ENCODE data around the gene MYO3A.
"Not testable (repeated sequence)": the region's sequence is repeated elsewhere in the genome, so short reads cannot be mapped to it uniquely, and the experiment has no call there.

Gene MYO3A

GRCh38 chr10:25974897-25975459 lies 40.9 kb downstream of the MYO3A start:
- DNase-seq (ENCODE audit: low spot score) = no peak

- no peak for DNase-seq (ENCODE audit: low spot score)
These were observed 44.7 kb downstream of the MYO3A start for GRCh38 chr10:25978771-25979170.

DNA sequence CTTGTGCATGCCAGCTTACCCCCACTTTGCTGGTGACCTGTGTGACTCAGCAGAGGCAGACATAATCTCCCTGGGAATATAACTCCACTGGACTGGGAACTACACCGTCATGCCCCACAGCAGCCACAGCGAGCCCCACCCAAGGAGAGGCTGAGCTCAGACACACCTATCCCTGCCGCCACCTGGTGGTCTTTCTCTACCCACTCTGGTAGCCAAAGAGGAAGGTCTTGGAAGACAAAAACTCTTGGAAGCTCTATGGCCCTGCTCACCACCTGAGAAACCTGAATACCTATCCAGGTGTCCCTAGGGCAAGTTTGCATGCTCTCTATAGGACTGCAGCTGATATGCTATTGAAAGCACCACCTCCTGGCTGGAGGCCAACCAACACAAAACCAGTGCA lies 48.1 kb downstream of the MYO3A start:
- no peak for DNase-seq (ENCODE audit: low spot score)

- no peak for DNase-seq (ENCODE audit: low spot score)
These were observed 54.6 kb downstream of the MYO3A start for GRCh38 chr10:25988583-25988982.

- DNase-seq (ENCODE audit: low spot score) = no peak
These were observed 55.9 kb downstream of the MYO3A start for GRCh38 chr10:25989951-25990350.

DNA sequence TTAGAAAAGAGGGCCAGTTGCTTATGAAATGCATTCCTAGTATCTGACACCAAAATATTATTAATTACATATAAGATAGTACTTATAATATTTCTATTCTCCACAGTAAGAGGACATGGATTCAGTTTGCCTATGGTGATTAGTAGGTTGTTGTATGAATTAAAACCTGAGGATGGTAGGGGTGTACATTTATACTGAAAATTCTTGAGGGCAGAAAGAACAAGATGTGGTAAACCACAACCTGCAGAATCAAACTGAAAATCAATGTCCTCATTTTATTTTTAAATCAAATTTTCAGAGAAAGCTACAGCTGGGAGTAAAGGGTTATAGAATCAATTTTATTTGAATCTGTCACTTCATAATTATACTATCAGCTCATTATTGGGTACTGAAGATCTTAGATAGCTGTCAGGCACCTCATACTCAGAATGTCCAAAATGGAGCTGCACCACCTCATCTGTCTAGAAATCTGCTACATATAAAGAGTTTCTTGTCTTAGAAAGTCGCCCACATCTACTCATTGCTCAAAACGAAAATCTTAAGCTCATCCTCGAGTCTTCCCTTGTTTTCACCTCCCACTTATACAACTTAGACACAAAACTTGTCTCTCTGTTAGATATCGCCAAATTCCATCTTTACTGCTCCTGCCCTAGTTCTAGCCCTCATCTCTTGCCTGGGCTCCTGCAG lies 65.4 kb downstream of the MYO3A start:
- DNase-seq (ENCODE audit: low spot score) = no peak

DNA sequence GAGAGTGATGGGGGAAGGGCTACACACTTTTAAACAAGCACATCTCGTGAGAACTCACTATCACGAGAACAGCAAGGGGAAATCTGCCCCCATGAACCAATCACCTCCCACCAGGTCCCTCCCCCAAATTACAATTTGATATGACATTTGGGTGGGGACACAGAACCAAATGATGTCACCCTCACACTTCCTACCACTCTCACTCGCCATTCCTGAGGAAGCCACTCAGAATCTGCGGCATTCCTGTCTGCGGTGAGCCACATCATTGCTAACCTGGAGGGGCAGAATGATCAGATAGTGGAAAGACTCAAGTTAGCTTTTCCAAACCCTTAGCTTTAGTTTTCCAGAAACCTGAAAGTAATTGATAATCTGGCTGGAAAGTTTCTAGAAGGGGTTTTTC lies 66.9 kb downstream of the MYO3A start:
- no peak for DNase-seq (ENCODE audit: low spot score)

- DNase-seq (ENCODE audit: low spot score) = not testable (repeated sequence)
These were observed 68.4 kb downstream of the MYO3A start for GRCh38 chr10:26002466-26002865.

DNA sequence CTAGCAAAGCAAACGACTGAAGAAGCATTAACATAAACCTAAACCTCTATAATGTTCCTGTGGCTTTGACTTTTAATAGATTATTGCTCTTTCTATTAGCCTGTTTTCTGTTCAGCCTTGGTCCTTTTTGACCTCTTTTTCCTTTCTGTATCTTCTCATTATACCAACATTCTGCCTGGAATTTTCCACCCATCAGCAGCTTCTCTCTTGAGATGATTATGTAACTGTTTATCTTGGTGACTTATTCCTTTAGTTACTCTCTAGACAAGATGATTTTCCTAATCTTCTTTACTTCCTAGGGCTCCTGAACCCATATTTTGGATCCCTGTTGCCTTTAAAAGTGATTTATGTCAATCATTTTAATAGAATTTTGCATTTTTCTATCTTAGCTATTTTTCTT lies 81.1 kb downstream of the MYO3A start:
- DNase-seq (ENCODE audit: low spot score) = no peak

DNA sequence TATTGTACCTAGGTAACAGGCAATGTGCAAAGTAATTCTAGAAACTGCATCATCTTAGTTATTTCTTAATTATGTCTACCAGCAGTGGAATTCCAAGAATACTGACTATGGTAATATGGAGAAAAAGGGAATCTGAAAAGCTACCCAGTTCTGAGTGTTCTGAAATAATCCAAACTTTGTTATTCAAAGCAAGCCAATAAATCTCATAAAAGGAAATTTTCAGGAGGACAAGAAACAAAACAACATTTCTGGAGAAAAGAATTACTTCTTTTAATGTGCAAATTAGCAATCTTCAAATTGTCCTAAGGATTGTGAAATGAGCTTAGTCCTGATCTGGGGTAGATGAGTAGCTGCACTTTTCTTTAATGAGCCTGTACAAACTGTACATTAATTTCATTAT lies 88.8 kb downstream of the MYO3A start:
- no peak for DNase-seq (ENCODE audit: low spot score)

DNA sequence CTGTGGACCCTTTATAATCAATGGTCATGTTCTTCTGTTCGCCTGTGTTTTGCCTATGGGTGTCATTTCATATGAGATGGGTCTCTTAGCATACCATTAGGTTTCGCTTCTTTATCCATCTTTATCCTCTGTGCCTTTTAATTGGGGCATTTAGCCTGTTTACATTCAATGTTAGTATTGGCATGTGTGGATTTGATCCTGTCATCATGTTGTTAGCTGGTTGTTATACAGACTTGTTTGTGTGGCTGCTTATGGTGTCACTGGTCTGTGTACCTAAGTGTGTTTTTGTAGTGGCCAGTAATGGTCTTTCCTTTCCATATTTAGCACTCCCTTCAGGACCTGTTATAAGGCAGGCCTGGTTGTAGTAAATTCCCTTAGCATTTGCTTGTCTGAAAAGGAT lies 90.3 kb downstream of the MYO3A start:
- no peak for DNase-seq (ENCODE audit: low spot score)

GRCh38 chr10:26025523-26025922 lies 91.5 kb downstream of the MYO3A start:
- DNase-seq (ENCODE audit: low spot score) = no peak

DNA sequence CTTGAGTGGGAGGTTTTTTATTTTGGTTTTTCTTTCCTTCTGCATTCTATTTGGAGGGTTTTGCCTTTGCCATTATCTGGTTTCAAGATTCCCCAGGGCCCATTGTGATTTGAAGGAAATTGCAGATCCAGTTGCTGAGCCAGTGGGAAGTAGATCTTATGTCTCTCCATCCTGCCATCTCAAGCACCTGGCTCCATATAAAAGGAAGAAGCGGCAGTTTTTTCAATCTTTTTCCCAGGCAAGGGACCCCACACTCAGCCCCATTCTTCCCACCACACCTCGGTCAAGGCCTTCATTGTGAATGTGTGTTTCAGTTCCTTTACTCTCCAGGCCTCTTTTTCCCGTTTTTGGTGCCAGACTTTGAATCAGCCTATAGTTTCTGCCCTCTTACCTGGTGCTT lies 95.8 kb downstream of the MYO3A start:
- no peak for DNase-seq (ENCODE audit: low spot score)

DNA sequence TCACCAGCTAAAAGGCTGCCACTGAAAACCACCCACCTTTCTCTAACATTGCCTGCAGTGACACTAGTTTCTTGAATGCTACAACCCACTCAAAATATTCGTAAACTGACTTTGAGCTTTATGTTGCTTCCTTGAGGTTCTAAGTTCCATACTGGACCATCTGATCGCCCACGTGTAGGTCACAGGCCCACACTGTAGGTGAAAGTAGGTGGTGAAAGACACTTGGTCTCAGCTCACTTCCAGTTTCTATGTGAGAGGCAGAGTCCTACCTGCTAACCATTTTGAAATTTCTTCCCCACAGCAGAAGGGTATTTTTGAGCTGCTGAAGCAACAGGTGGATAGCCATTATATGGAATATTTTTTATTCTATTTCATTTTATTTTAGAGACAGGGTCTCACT lies 97.3 kb downstream of the MYO3A start:
- DNase-seq (ENCODE audit: low spot score) = no peak

- DNase-seq (ENCODE audit: low spot score) = no peak
These were observed 109.4 kb downstream of the MYO3A start for GRCh38 chr10:26043469-26043868.

- no peak for DNase-seq (ENCODE audit: low spot score)
These were observed 110.2 kb downstream of the MYO3A start for GRCh38 chr10:26044141-26044749.

DNA sequence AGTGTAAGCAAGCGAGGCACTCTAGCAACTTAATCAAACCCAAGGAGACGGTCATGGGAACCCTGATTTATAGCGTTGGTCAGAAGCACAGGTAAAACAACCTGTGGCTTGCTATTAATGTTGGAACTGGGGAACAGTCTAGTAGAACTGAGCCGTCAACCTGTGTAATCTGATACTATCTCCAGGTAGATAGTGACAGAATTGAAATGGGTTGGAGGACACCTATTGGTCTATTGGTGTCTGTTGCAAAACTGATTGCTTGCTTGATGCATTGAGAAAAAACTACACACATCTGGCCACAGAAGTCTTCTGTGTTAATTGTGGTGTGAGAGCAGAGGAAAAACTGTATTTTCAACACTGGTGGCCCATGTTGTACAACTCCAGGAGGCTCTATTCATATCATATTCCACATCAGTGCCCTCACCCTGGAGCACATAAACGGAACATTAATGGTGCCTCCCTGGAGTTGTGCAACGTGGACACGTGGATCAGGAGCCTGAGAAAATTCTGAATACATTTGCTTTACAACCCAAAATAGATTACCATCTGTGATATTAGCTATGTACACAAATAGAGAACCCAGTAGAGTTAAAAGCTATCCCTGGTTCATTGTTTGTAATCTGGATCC lies 112.2 kb downstream of the MYO3A start:
- peak; percentile 6 for DNase-seq (ENCODE audit: low spot score)

DNA sequence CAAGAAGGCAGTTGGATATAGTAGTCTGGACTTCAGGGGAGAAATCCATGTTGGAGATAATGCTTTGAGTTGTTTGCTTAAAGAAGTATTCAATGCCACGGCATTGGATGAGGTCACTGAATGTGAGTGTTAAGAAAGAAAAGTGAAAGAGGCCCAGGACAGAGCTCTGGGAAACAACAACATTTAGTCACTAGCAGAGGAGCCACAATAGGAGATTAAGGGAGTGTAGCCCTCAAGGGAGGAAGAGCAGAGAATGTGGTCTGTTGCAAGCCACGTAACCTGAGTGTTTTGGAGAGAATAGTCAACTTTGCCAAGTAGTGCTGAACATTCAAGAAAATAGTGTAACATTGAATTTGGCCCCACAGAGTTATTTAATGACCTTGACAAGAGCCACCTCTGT lies 114.7 kb downstream of the MYO3A start:
- no peak for DNase-seq (ENCODE audit: low spot score)

DNA sequence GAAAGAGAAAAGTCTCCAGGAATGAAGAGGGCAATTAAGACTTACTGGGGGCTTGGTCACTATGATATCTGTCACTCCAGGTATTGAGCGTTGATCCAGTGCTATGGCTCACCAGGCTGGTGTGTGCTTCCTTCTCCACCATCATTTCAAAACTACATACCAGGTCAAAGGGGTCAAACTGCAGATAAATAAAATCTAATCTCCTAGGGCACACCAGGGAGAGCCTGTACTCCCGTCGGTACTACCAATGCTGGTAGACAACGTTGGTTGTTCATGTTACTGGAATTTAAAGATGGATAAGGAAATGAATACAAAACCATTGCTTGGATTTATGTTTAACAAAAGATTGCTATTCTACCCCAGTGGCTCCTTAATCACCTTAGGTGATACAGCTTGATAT lies 118.3 kb downstream of the MYO3A start:
- DNase-seq (ENCODE audit: low spot score) = no peak

DNA sequence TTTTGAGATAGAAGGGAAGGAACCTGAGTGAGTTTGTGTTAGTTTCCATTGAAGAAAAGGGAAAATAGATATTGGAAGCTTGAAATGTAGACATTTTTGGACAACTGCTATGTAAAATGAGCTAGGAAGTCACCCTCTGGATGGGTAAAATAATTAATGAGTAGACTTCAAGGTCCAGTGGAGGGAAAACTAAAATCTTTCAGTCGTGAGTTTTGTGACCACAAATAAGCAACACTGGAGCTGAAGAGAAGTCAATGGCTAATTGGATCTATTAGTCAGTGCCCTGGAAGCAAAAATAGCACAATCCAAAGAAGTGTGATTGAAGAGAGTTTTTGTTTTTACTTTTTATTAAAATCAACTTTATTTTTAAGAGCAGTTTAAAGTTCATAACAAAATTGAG lies 123.4 kb downstream of the MYO3A start:
- no peak for DNase-seq (ENCODE audit: low spot score)

DNA sequence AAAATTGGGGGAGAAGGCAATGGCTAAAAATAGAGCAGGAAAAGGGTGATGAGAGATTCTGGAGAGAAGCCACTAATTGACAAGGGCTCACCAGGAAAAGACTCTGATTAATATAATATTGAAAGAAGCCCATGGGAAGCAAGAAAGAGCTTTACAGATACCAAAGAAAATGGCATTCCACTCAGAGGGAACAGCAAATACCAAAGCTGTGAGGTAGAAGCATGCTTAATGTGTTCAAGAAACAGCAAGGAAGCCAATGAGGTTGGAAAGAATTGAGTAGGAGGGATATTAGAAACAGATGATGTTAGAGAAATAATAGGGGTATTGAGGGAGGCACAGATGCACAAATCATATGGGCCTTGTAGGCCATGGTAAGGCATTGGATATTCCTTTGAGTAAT lies 130.1 kb downstream of the MYO3A start:
- no peak for DNase-seq (ENCODE audit: low spot score)

DNA sequence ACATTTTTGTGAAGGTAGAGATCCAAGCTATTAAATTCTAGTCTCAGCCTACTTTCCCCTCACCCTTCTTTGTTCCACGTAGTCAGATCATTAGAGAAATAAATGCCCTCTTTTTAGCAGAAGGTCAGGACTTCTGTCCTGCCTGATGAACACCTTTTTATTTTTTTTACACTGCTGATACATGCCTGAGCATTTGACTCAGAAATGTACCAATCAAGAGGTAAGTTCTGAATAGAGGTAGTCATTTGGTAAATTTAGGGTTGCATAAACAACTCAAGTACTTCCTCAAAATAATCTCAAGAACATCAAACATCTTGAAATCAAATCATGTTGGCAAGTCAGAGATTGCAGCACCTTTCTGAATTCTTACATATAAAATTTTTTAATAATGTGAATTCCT lies 133.7 kb downstream of the MYO3A start:
- no peak for DNase-seq (ENCODE audit: low spot score)

- not testable (repeated sequence) for DNase-seq (ENCODE audit: low spot score)
These were observed 146.9 kb downstream of the MYO3A start for GRCh38 chr10:26080971-26081370.

All from Ammon's horn (tissue), 1 donor.